Neural progenitor cell (in vitro differentiated cells): ENCODE results near the gene HDDC2.

ENCODE experiments used
- CTCF ChIP-seq: fragments of 200-600 bp; sonication (generic); IDR thresholded peaks from 2 replicates; pipeline ENCODE4 v1.5.1; 2017; ENCODE audit warnings: antibody characterized with exemption, mild to moderate bottlenecking
- EZH2 ChIP-seq: fragments of 200-600 bp; sonication (generic); IDR thresholded peaks from 2 replicates; pipeline ENCODE4 v1.6.1; 2017; ENCODE audit warnings: antibody characterized with exemption, mild to moderate bottlenecking, moderate library complexity
- EZH2phosphoT487 ChIP-seq: fragments of 200-600 bp; sonication (generic); IDR thresholded peaks from 2 replicates; pipeline ENCODE4 v1.6.1; 2017; ENCODE audit warnings: antibody characterized with exemption

GRCh38 chr6:125251516-125252220, 50.1 kb downstream of the HDDC2 start:
- TF ChIP-seq EZH2 (no peak), CTCF (no peak), EZH2phosphoT487 (no peak)
